Gastroesophageal sphincter (tissue), 4 donors: ENCODE results near the gene APOB. TPM values are rescaled to one million over a fixed set of nuclear protein-coding genes. Genes with fewer than 3 reads are reported as not detected.

Experiments used
- ATAC-seq: fragments of 150-250 bp; one replicate; pipeline ENCODE4 v1.9.1; 2016; ENCODE audit warnings: mild to moderate bottlenecking, moderate library complexity
- H3K27ac ChIP-seq, 4 donors: fragments of 200-600 bp; sonication (generic) in 3 of 4; 1 replicate in 3 of 4; 2 replicates in 1 of 4; pipeline ENCODE4 v1.5.1; 2016 to 2019
- H3K27me3 ChIP-seq: fragments of 200-600 bp; sonication (generic); one replicate; pipeline ENCODE4 v1.5.1; 2019
- H3K36me3 ChIP-seq, 2 donors: fragments of 200-600 bp; sonication (generic); one replicate each; pipeline ENCODE4 v1.5.1; 2019; ENCODE audit warnings: control low read depth in 1 of 2
- H3K4me1 ChIP-seq, 3 donors: fragments of 200-600 bp; sonication (generic); 1 replicate in 2 of 3; 2 replicates in 1 of 3; pipeline ENCODE4 v1.5.1; 2016 to 2019; ENCODE audit warnings: control low read depth in 2 of 3
- H3K4me3 ChIP-seq, 2 donors: fragments of 200-600 bp; sonication (generic); one replicate each; pipeline ENCODE4 v1.5.1; 2019; ENCODE audit warnings: mild to moderate bottlenecking in 1 of 2, moderate library complexity in 1 of 2
- H3K9me3 ChIP-seq, 3 donors: fragments of 200-600 bp; sonication (generic); one replicate each; pipeline ENCODE4 v1.5.1; 2017 to 2019; ENCODE audit warnings: control low read depth in 2 of 3
- CTCF ChIP-seq, 4 experiments: fragments of 200-600 bp in 2 of 4; fragments of 450-650 bp in 2 of 4; sonication (generic) in 1 of 4; IDR thresholded peaks; one replicate each; pipeline ENCODE4 v1.5.1; 2017 to 2019; ENCODE audit warnings: antibody characterized with exemption in 4 of 4, mild to moderate bottlenecking in 2 of 4, moderate library complexity in 2 of 4
- EP300 ChIP-seq: sonication (generic); formaldehyde crosslinking; IDR thresholded peaks from one replicate; pipeline ENCODE4 v1.6.1; 2017; ENCODE audit warnings: antibody characterized with exemption, mild to moderate bottlenecking
- POLR2A ChIP-seq, 2 donors: fragments of 450-650 bp; IDR thresholded peaks; one replicate each; pipeline ENCODE4 v1.6.1; 2017; ENCODE audit warnings: antibody characterized with exemption in 2 of 2, mild to moderate bottlenecking in 2 of 2, moderate library complexity in 1 of 2
- POLR2AphosphoS5 ChIP-seq: sonication (generic); formaldehyde crosslinking; IDR thresholded peaks from one replicate; pipeline ENCODE4 v1.6.1; 2017; ENCODE audit warnings: antibody characterized with exemption
- WGBS, 2 donors: methylation state at CpG; one replicate each; pipeline ENCODE4 v1.1.5; 2018; ENCODE audit warnings: low coverage in 1 of 2; 5-methylcytosine and 5-hydroxymethylcytosine counted together
- total RNA-seq, 4 donors: library from RNA; depleted of rRNA; stranded (reverse); fragments of >200 nt; gene quantifications; one replicate each; pipeline ENCODE4 v1.1.0, GENCODE V29; 2016

Gene APOB
- total RNA-seq, 4 donors from 2014 or later, result 1.2 to 7.8 (median 2.8) TPM

- no peaks in the 10 kb centered on the region for H3K9me3 ChIP-seq
- H3K36me3 ChIP-seq, result no peaks in the 10 kb centered on the region
- H3K4me1 ChIP-seq, result peaks cover 0 to 25% (median 0%) of the 10 kb centered on the region in 3 donors
- TF ChIP-seq EP300, result no peak
- TF ChIP-seq POLR2AphosphoS5, result peak; percentile 31
- no peak overlapping the region for H3K4me3 ChIP-seq
- ATAC-seq, result peak; percentile 36
- H3K27ac ChIP-seq, result peak overlapping the region in 2 of 4 donors; percentile 2 to 48
- 46 to 57% methylated on average over 7 of the region's 7 CpGs for WGBS, 2 donors
- no peaks in the 10 kb centered on the region for H3K27me3 ChIP-seq
These were observed 82.0 kb downstream of the APOB start for GRCh38 chr2:20961858-20962257.

- no peak for ATAC-seq
- Histone ChIP-seq H3K9me3 (no peaks in the 10 kb centered on the region), H3K4me1 (peaks cover 0 to 25% (median 0%) of the 10 kb centered on the region in 3 donors), H3K36me3 (no peaks in the 10 kb centered on the region), H3K27ac (no peak overlapping the region), H3K27me3 (no peaks in the 10 kb centered on the region), H3K4me3 (no peak overlapping the region)
- WGBS, 2 donors, result 55 to 90% methylated on average over 2 to 4 of the region's 4 CpGs
- TF ChIP-seq POLR2A (IDR thresholded peaks at IDR 0.05), result no peak
- TF ChIP-seq POLR2AphosphoS5, result no peak
- no peak for TF ChIP-seq EP300
- no peak for TF ChIP-seq CTCF (IDR thresholded peaks at IDR 0.05)
These were observed 83.9 kb downstream of the APOB start for GRCh38 chr2:20960003-20960402.

- ATAC-seq, result no peak
- no peaks in the 10 kb centered on the region for H3K36me3 ChIP-seq
- whole genome bisulfite sequencing, 2 donors, result no CpG with 5 or more reads among the region's 4 CpGs
- no peak overlapping the region for H3K27ac ChIP-seq
- no peak overlapping the region for H3K4me3 ChIP-seq
- H3K4me1 ChIP-seq, result peaks cover 0 to 25% (median 0%) of the 10 kb centered on the region in 3 donors
- TF ChIP-seq CTCF (IDR thresholded peaks at IDR 0.05) (no peak), POLR2A (IDR thresholded peaks at IDR 0.05) (no peak), POLR2AphosphoS5 (no peak), EP300 (no peak)
- no peaks in the 10 kb centered on the region for H3K9me3 ChIP-seq
- H3K27me3 ChIP-seq, result no peaks in the 10 kb centered on the region
These were observed 84.6 kb downstream of the APOB start for GRCh38 chr2:20959252-20959651.

GRCh38 chr2:20957788-20958525 is 85.9 kb downstream of the APOB start:
- H3K27ac ChIP-seq, result no peak overlapping the region

More at GRCh38 chr2:20957788-20958525, 85.9 kb downstream of the APOB start:
- Histone ChIP-seq H3K36me3 (no peaks in the 10 kb centered on the region), H3K9me3 (no peaks in the 10 kb centered on the region), H3K27me3 (no peaks in the 10 kb centered on the region), H3K4me3 (no peak overlapping the region), H3K4me1 (peaks cover 0 to 19% (median 0%) of the 10 kb centered on the region in 3 donors)
- 59 to 83% methylated on average over 1 to 4 of the region's 21 CpGs for WGBS, 2 donors
- TF ChIP-seq POLR2AphosphoS5 (no peak), CTCF (IDR thresholded peaks at IDR 0.05) (no peak), POLR2A (IDR thresholded peaks at IDR 0.05) (no peak), EP300 (no peak)
- ATAC-seq, result no peak
